HG02642 (cell line): Measurements from ENCODE around the gene RAB12.
"Not testable (repeated sequence)": the region's sequence is repeated elsewhere in the genome, so short reads cannot be mapped to it uniquely, and the experiment has no call there.

ENCODE experiments used
- ATAC-seq: cut with Tn5 transposase; IDR thresholded peaks from one replicate; pipeline ENCODE4 v1.9.1; 2021; ENCODE audit warnings: mild to moderate bottlenecking; ENCODE audit not compliant: unreplicated experiment, poor library complexity

RAB12 gene

GRCh38 chr18:8608795-8609658, at the start of gene RAB12:
TSS of gene RAB12 (plus strand) at chr18:8609437. CDS start at chr18:8609440, 3 bp downstream.
- peak; percentile 75 for ATAC-seq

GRCh38 chr18:8559612-8560186, 49.5 kb upstream of the RAB12 start:
- no peak for ATAC-seq

- ATAC-seq: no peak
These were observed 47.9 kb upstream of the RAB12 start for GRCh38 chr18:8561123-8561910.

- no peak for ATAC-seq
These were observed 47.2 kb upstream of the RAB12 start for GRCh38 chr18:8562070-8562469.

- ATAC-seq: no peak
These were observed 46.3 kb upstream of the RAB12 start for GRCh38 chr18:8562919-8563318.

- no peak for ATAC-seq
These were observed 37.8 kb upstream of the RAB12 start for GRCh38 chr18:8571399-8571798.

GRCh38 chr18:8573766-8574165, 35.5 kb upstream of the RAB12 start:
- not testable (repeated sequence) for ATAC-seq

GRCh38 chr18:8584798-8585197, 24.4 kb upstream of the RAB12 start:
- ATAC-seq: no peak

GRCh38 chr18:8586941-8587340, 22.3 kb upstream of the RAB12 start:
- ATAC-seq: no peak

- ATAC-seq: no peak
These were observed 13.8 kb upstream of the RAB12 start for GRCh38 chr18:8595445-8595844.

GRCh38 chr18:8601277-8602032, 7.8 kb upstream of the RAB12 start:
- peak; percentile 62 for ATAC-seq

- peak; percentile 26 for ATAC-seq
These were observed 7.2 kb upstream of the RAB12 start for GRCh38 chr18:8602040-8602439.

- ATAC-seq: no peak
These were observed 6.7 kb upstream of the RAB12 start for GRCh38 chr18:8602557-8602956.

GRCh38 chr18:8603663-8604520, 5.3 kb upstream of the RAB12 start:
- ATAC-seq: peak; percentile 24

- ATAC-seq: no peak
These were observed 3.3 kb upstream of the RAB12 start for GRCh38 chr18:8605974-8606373.

GRCh38 chr18:8607776-8608742, 1.2 kb upstream of the RAB12 start:
- ATAC-seq: peak; percentile 25

GRCh38 chr18:8609659-8610458, 622 bp downstream of the RAB12 start:
- peak; percentile 23 for ATAC-seq
